CD4-positive, alpha-beta T cell (primary cell): ENCODE results near the gene GJA4. TPM values are rescaled to one million over a fixed set of nuclear protein-coding genes. Genes with fewer than 3 reads are reported as not detected.

Experiments
- ATAC-seq: fragments of 200-7000 bp; cut with Tn5 transposase; one replicate; pipeline ENCODE4 v1.10.0; 2022; ENCODE audit warnings: mild to moderate bottlenecking; ENCODE audit not compliant: poor library complexity
- CTCF ChIA-PET: fragments of 350-600 bp; sonication (Branson Sonifier 250); formaldehyde crosslinking; loops from one replicate; lab custom pipeline; 2021; ENCODE audit warnings: antibody characterized with exemption, inconsistent platforms; lab: Charles Lee
- POLR2A ChIA-PET: fragments of 350-600 bp; sonication (Branson Sonifier 250); formaldehyde crosslinking; loops from one replicate; lab custom pipeline; 2021; ENCODE audit warnings: antibody characterized with exemption, inconsistent platforms; lab: Charles Lee
- DNase-seq, 14 experiments: peaks; one replicate each; pipeline ENCODE4 v3.0.0-alpha.2; 2013 to 2020; ENCODE audit warnings: mixed read lengths in 2 of 14
- H3K27ac ChIP-seq, 2 donors: one replicate each; pipeline versions ENCODE4 v1.5.1 to v1.7.0; 2013; ENCODE audit warnings: low read length in 2 of 2, low read depth in 1 of 2, mild to moderate bottlenecking in 1 of 2
- H3K27me3 ChIP-seq, 2 experiments: 1 replicate in 1 of 2; 2 replicates in 1 of 2; pipeline versions ENCODE4 v1.6.1 to v1.7.0; 2013; ENCODE audit warnings: low read length in 2 of 2, control low read depth in 1 of 2, mild to moderate bottlenecking in 1 of 2, moderate library complexity in 1 of 2; ENCODE audit not compliant: insufficient read depth in 2 of 2, control insufficient read depth in 1 of 2
- H3K36me3 ChIP-seq: one replicate; pipeline ENCODE4 v1.6.1; 2013; ENCODE audit warnings: low read length, control low read depth; ENCODE audit not compliant: insufficient read depth
- H3K4me1 ChIP-seq: one replicate; pipeline ENCODE4 v1.6.1; 2013; ENCODE audit warnings: low read length, control low read depth; ENCODE audit not compliant: insufficient read depth
- H3K4me3 ChIP-seq: one replicate; pipeline ENCODE4 v1.5.1; 2013; ENCODE audit warnings: mild to moderate bottlenecking, low read length, moderate library complexity
- H3K9me3 ChIP-seq, 2 experiments: 1 replicate in 1 of 2; 2 replicates in 1 of 2; pipeline versions ENCODE4 v1.6.1 to v1.7.0; 2013; ENCODE audit warnings: low read length in 2 of 2, mild to moderate bottlenecking in 2 of 2, control low read depth in 1 of 2, moderate library complexity in 1 of 2; ENCODE audit not compliant: control insufficient read depth in 1 of 2, insufficient read depth in 1 of 2
- H3K27ac Mint-ChIP-seq: one replicate; pipeline ENCODE4 v1.8.0; 2020; ENCODE audit warnings: mixed read lengths
- H3K27me3 Mint-ChIP-seq: one replicate; pipeline ENCODE4 v1.8.0; 2021; ENCODE audit warnings: mixed read lengths
- H3K36me3 Mint-ChIP-seq: one replicate; pipeline ENCODE4 v1.8.0; 2021; ENCODE audit warnings: low read depth, mixed read lengths
- H3K4me1 Mint-ChIP-seq: one replicate; pipeline ENCODE4 v1.8.0; 2021; ENCODE audit warnings: low read depth, mixed read lengths
- H3K4me3 Mint-ChIP-seq: one replicate; pipeline ENCODE4 v1.8.0; 2020; ENCODE audit warnings: mild to moderate bottlenecking, mixed read lengths
- H3K9me3 Mint-ChIP-seq: one replicate; pipeline ENCODE4 v1.8.0; 2020; ENCODE audit warnings: mixed read lengths
- intact Hi-C, 2 experiments: fragments of 100-400 bp; cut with DNase I in 1 of 2; cut with micrococcal nuclease in 1 of 2; formaldehyde crosslinking; loops; one replicate each; pipeline versions ENCODE4 v1.15.1 to v1.9.0; 2023 to 2025; cut with DNase I, micrococcal nuclease
- total RNA-seq, 174 experiments: library from RNA in 2 of 174; stranded (reverse) in 2 of 174; gene quantifications; one replicate each; pipeline ENCODE4 v1.2.3 and lab custom pipeline; 2021 to 2026
- TF ChIP-seq, protein P1 (sequence below): fragments of 200-600 bp; IDR thresholded peaks from one replicate; pipeline ENCODE4 v1.8.0; 2022; ENCODE audit warnings: antibody characterized with exemption, mild to moderate bottlenecking

The GJA4 gene
- total RNA-seq, 2 experiments from 2014 or later = not detected

DNA sequence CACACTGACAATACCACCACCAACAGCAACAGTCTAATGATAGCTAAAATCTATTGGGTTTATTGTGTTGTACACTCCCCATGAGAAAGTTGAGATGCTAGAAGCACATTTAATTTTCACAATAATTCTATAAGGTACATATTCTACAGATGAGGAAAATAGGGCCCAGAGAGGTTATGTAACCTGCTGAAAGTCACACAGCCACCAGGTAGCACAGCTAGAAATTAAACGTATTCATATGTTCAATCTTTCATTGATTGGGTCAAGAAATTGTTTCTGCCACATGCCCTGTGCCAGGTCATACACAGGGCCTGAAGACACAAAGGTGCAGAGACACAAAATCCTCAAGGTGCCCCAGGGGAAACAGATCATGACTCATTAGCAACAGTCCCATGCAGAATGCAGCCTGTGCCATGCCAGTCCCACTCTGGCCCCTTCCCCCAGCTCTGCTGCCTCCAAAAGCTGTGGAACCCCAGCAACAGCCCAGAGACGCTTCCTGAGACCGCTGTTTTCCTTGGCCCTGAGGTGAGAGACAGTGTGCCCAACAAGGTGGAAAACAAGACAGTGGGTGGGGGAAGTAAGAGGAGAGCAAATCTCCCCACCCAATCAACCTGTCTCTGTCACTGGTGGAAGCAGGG lies 32.1 kb downstream of the GJA4 start:
- DNase-seq (no peak), ATAC-seq (no peak)
- TF ChIP-seq, protein P1, sequence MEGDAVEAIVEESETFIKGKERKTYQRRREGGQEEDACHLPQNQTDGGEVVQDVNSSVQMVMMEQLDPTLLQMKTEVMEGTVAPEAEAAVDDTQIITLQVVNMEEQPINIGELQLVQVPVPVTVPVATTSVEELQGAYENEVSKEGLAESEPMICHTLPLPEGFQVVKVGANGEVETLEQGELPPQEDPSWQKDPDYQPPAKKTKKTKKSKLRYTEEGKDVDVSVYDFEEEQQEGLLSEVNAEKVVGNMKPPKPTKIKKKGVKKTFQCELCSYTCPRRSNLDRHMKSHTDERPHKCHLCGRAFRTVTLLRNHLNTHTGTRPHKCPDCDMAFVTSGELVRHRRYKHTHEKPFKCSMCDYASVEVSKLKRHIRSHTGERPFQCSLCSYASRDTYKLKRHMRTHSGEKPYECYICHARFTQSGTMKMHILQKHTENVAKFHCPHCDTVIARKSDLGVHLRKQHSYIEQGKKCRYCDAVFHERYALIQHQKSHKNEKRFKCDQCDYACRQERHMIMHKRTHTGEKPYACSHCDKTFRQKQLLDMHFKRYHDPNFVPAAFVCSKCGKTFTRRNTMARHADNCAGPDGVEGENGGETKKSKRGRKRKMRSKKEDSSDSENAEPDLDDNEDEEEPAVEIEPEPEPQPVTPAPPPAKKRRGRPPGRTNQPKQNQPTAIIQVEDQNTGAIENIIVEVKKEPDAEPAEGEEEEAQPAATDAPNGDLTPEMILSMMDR = no peak
- H3K4me3 ChIP-seq = no peak overlapping the region
- H3K36me3 Mint-ChIP-seq = no peaks in the 10 kb centered on the region
- H3K9me3 Mint-ChIP-seq = no peaks in the 10 kb centered on the region
- no peaks in the 10 kb centered on the region for H3K27me3 ChIP-seq
- no peak overlapping the region for H3K27ac ChIP-seq
- POLR2A ChIA-PET = no interaction called here
- intact Hi-C loops = no loop called here
- no peaks in the 10 kb centered on the region for H3K27me3 Mint-ChIP-seq
- no peak overlapping the region for H3K27ac Mint-ChIP-seq
- H3K4me1 ChIP-seq = no peaks in the 10 kb centered on the region
- CTCF ChIA-PET = no interaction called here
- no peaks in the 10 kb centered on the region for H3K4me1 Mint-ChIP-seq
- peaks cover 0 to 4% of the 10 kb centered on the region in 2 experiments for H3K9me3 ChIP-seq
- H3K4me3 Mint-ChIP-seq = no peak overlapping the region
- no peaks in the 10 kb centered on the region for H3K36me3 ChIP-seq

DNA sequence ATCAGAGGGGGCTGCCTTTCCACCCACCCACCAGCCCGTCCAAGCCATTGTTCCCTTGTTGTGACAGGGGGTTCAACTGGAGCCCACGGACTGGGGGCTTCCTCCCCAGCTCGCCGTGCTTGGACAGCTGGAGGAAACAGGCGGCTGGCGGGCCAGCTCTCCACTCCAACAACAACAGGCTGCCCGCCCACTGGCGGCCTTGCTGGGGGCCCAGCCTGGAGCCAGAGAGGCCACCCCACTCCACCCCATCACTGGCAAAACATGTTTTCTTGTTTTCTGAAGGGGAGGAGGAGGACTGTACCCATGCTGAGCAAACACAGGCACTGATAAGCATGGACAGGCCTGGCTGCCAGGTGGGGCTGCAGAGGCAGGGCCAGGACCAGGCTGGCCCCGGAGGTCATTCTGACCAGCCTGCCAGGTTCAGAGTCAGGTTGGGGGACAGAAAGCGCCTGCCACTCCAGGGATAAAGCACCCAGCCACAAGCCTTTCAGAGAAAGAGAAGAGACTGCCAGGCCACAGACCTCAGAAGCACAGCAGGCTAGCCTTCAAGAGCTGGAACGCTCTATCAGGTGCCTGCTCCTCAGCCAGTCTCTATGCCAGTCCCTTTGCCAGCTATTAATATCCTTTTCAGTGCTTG lies 32.8 kb downstream of the GJA4 start:
- Mint-ChIP-seq H3K27me3 (no peaks in the 10 kb centered on the region), H3K9me3 (no peaks in the 10 kb centered on the region), H3K4me3 (no peak overlapping the region), H3K4me1 (no peaks in the 10 kb centered on the region), H3K36me3 (no peaks in the 10 kb centered on the region), H3K27ac (no peak overlapping the region)
- TF ChIP-seq, protein P1 = no peak
- peaks cover 0 to 4% of the 10 kb centered on the region in 2 experiments for H3K9me3 ChIP-seq
- CTCF ChIA-PET = no interaction called here
- no peaks in the 10 kb centered on the region for H3K27me3 ChIP-seq
- POLR2A ChIA-PET = no interaction called here
- H3K4me3 ChIP-seq = no peak overlapping the region
- no peaks in the 10 kb centered on the region for H3K36me3 ChIP-seq
- H3K27ac ChIP-seq = no peak overlapping the region
- intact Hi-C loops = no loop called here
- H3K4me1 ChIP-seq = no peaks in the 10 kb centered on the region
- no peak for DNase-seq
- ATAC-seq = no peak

DNA sequence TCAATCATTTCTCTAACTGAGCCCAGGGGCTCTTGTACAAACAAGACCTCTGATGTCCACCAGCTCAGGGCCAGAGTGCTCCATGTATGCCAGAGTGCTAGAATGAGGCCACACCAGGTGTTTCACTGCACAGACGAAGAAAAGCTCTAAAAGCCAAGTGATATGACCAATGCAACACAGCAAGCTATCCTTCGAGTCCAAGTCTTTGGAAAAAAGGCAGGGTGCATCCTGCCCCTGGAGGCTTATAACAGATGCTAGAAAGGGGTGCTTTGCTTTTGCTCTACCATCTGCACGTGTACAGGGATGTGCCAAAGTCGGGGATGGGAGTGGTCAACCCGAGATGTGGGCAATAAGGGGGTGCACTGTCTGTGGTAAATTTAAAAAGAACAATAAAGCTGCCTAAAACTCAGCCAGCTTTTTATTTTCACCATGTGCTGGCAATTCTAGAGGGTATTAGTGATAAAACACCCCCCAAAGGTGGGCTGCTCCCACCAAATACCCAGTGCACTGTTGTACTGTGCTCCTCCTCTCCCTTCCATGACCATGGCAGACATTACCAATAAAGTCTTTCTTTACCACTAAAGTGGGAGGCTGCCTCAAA lies 34.6 kb downstream of the GJA4 start:
- Histone ChIP-seq H3K4me3 (no peak overlapping the region), H3K36me3 (no peaks in the 10 kb centered on the region), H3K4me1 (no peaks in the 10 kb centered on the region), H3K27ac (no peak overlapping the region), H3K27me3 (no peaks in the 10 kb centered on the region), H3K9me3 (peaks cover 0 to 4% of the 10 kb centered on the region in 2 experiments)
- Mint-ChIP-seq H3K9me3 (no peaks in the 10 kb centered on the region), H3K27ac (no peak overlapping the region), H3K4me1 (no peaks in the 10 kb centered on the region), H3K27me3 (no peaks in the 10 kb centered on the region), H3K4me3 (no peak overlapping the region), H3K36me3 (no peaks in the 10 kb centered on the region)
- CTCF ChIA-PET = no interaction called here
- POLR2A ChIA-PET = no interaction called here
- intact Hi-C loops = no loop called here
- no peak for ATAC-seq
- DNase-seq = no peak
- TF ChIP-seq, protein P1 = no peak
